Heart right ventricle (tissue), 16 donors: ENCODE results near the gene TTK. TPM values are rescaled to one million over a fixed set of nuclear protein-coding genes. Genes with fewer than 3 reads are reported as not detected.

Source experiments
- ATAC-seq, 8 donors: fragments of 200-7000 bp; cut with Tn5 transposase; one replicate each; pipeline ENCODE4 v1.9.1; 2020; ENCODE audit warnings: mild to moderate bottlenecking in 8 of 8, moderate library complexity in 8 of 8, moderate number of reproducible peaks in 1 of 8
- DNase-seq, 2 donors: peaks; one replicate each; pipeline ENCODE4 v3.0.0-alpha.2; 2020
- H3K27ac ChIP-seq, 10 donors: fragments of 200-600 bp; sonication (generic) in 2 of 10; one replicate each; pipeline versions ENCODE4 v1.5.0 to v1.8.0; 2020 to 2022; ENCODE audit warnings: mild to moderate bottlenecking in 3 of 10
- H3K27me3 ChIP-seq, 7 donors: fragments of 200-600 bp; one replicate each; pipeline ENCODE4 v1.8.0; 2021 to 2022; ENCODE audit warnings: mild to moderate bottlenecking in 2 of 7
- H3K36me3 ChIP-seq, 9 donors: fragments of 200-600 bp; sonication (generic) in 1 of 9; one replicate each; pipeline versions ENCODE4 v1.5.0 to v1.8.0; 2020 to 2022; ENCODE audit warnings: mild to moderate bottlenecking in 2 of 9
- H3K4me1 ChIP-seq, 9 donors: fragments of 200-600 bp; sonication (generic) in 1 of 9; one replicate each; pipeline versions ENCODE4 v1.5.0 to v1.8.0; 2020 to 2022; ENCODE audit warnings: mild to moderate bottlenecking in 4 of 9
- H3K4me3 ChIP-seq, 10 donors: fragments of 200-600 bp; sonication (generic) in 2 of 10; one replicate each; pipeline versions ENCODE4 v1.5.0 to v1.8.0; 2020 to 2022; ENCODE audit warnings: mild to moderate bottlenecking in 7 of 10, moderate library complexity in 2 of 10
- H3K9me3 ChIP-seq, 11 donors: fragments of 200-600 bp in 10 of 11; sonication (generic) in 2 of 11; one replicate each; pipeline versions ENCODE4 v1.5.0 to v1.8.0; 2013 to 2022; ENCODE audit warnings: mild to moderate bottlenecking in 2 of 11, control low read depth in 1 of 11, moderate library complexity in 1 of 11
- CTCF ChIP-seq, 9 donors: fragments of 200-600 bp; sonication (generic) in 2 of 9; IDR thresholded peaks; one replicate each; pipeline versions ENCODE4 v1.5.0 to v1.8.0; 2021 to 2022; ENCODE audit warnings: antibody characterized with exemption in 9 of 9, mild to moderate bottlenecking in 5 of 9, moderate library complexity in 1 of 9
- WGBS, 2 donors: extraction: QIAGEN DNeasy Blood & Tissue Kit; methylation state at CpG; one replicate each; pipeline ENCODE4 v1.1.7; 2013; ENCODE audit warnings: inconsistent platforms in 1 of 2; 5-methylcytosine and 5-hydroxymethylcytosine counted together
- intact Hi-C, 10 donors: fragments of 100-400 bp; cut with DNase I; formaldehyde crosslinking; loops; one replicate each; pipeline versions ENCODE4 v1.11.1 to v1.14.2; 2022
- polyA plus RNA-seq, 2 donors: library from polyadenylated mRNA; stranded (reverse); fragments of 200-250 nt; gene quantifications; one replicate each; pipeline ENCODE4 v1.2.3, GENCODE V29; 2013
- total RNA-seq, 10 donors: library from RNA; stranded (reverse); fragmentation: NEBNext Ultra II Directional in 3 of 10; extraction: Animal tissue kit (Norgen Biotek cat#: 25700) in 3 of 10; gene quantifications; one replicate each; pipeline versions ENCODE4 v1.2.1 to v1.2.4, GENCODE V29; 2021 to 2023
- donor health status: Arrhythmogenic right ventricular cardiomyopathy.
- donor health status: ischemic (EF 13 %, LVEDD 7.1; RV severe dilation, severe dysfunction).
- donor health status: healthy with polysubstance abuse.
- donor health status: DM: no; HTN: yes; CAD: no.
- donor health status: DM: no; HTN: no; CAD: no.
- donor health status: ischemic (EF 25% LVEDD 6.9; RV normal size, moderate dysfunction).
- donor health status: ischemic (EF 25% LVEDD 5.7; RV mildly dilated, moderate dysfunction).
- donor health status: healthy.
- donor health status: DM: yes; HTN: yes; CAD: no.
- donor health status: Ischemic cardiomyopathy.
- donor health status: ischemic (EF 35%, LVEDD 5.7; RV mildly dilated, moderate dysfunction).
- donor health status: nonischemic (EF 11% LVEDD 7.7; RV severe dilation, severe dysfunction).
- donor health status: DM: yes; HTN: yes; CAD: no.
- donor health status: PGD.
- donor health status: ischemic (EF 29% LVEDD 5.4; RV normal size, mild dysfunction).
- donor health status: nonischemic (EF 23%, LVEDD 6.1; RV moderate dilation, normal function).

The TTK gene
- total and polyA plus RNA-seq, 12 donors, result 0.15 to 3.4 (median 0.36) TPM; not detected in 2

- Histone ChIP-seq H3K4me1 (no peaks in the 10 kb centered on the region), H3K36me3 (peaks cover 0 to 5% (median 0%) of the 10 kb centered on the region in 9 donors), H3K4me3 (no peak overlapping the region), H3K27me3 (no peaks in the 10 kb centered on the region), H3K27ac (no peak overlapping the region), H3K9me3 (no peaks in the 10 kb centered on the region)
- ATAC-seq (no peak), DNase-seq (no peak)
- intact Hi-C loops, result no loop called here
- no peak for TF ChIP-seq CTCF (IDR thresholded peaks at IDR 0.05)
- WGBS, 2 donors, result 96 to 100% methylated on average over 3 of the region's 3 CpGs
Observed at GRCh38 chr6:80021131-80021530, 16.7 kb downstream of the TTK start.

- Histone ChIP-seq H3K4me1 (no peaks in the 10 kb centered on the region), H3K27ac (no peak overlapping the region), H3K36me3 (peaks cover 0 to 9% (median 0%) of the 10 kb centered on the region in 9 donors), H3K27me3 (no peaks in the 10 kb centered on the region), H3K9me3 (no peaks in the 10 kb centered on the region), H3K4me3 (no peak overlapping the region)
- intact Hi-C loops, result no loop called here
- no peak for ATAC-seq
- no peak for TF ChIP-seq CTCF (IDR thresholded peaks at IDR 0.05)
- WGBS, 2 donors, result 93 to 94% methylated on average over 3 of the region's 3 CpGs
- no peak for DNase-seq
Observed at GRCh38 chr6:80021591-80021990, 17.1 kb downstream of the TTK start.

- peaks cover 0 to 6% (median 0%) of the 10 kb centered on the region in 9 donors for H3K36me3 ChIP-seq
- intact Hi-C loops, result no loop called here
- 79 to 80% methylated on average over 4 of the region's 4 CpGs for WGBS, 2 donors
- ATAC-seq (no peak), DNase-seq (no peak)
- no peaks in the 10 kb centered on the region for H3K9me3 ChIP-seq
- H3K27me3 ChIP-seq, result no peaks in the 10 kb centered on the region
- H3K4me1 ChIP-seq, result no peaks in the 10 kb centered on the region
- H3K4me3 ChIP-seq, result no peak overlapping the region
- no peak overlapping the region for H3K27ac ChIP-seq
- TF ChIP-seq CTCF (IDR thresholded peaks at IDR 0.05), result no peak
Observed at GRCh38 chr6:80022803-80023202, 18.4 kb downstream of the TTK start.

GRCh38 chr6:80028589-80028988, 24.1 kb downstream of the TTK start:
- Histone ChIP-seq H3K27me3 (no peaks in the 10 kb centered on the region), H3K4me1 (no peaks in the 10 kb centered on the region), H3K27ac (no peak overlapping the region), H3K36me3 (peaks cover 0 to 27% (median 0%) of the 10 kb centered on the region in 9 donors), H3K4me3 (no peak overlapping the region), H3K9me3 (no peaks in the 10 kb centered on the region)
- TF ChIP-seq CTCF (IDR thresholded peaks at IDR 0.05), result no peak
- ATAC-seq, result no peak
- DNase-seq, result no peak
- intact Hi-C loops, result no loop called here
- 81 to 84% methylated on average over 3 of the region's 3 CpGs for WGBS, 2 donors
